ENCODE results near the gene GATA5.

GRCh38 chr20:62458275-62459251 lies 17.2 kb downstream of the GATA5 start:
- TF ChIP-seq CTCF (conservative IDR thresholded peaks at IDR 0.05; ENCODE audit: low read depth, low read length) = no peak
- no peak for TF ChIP-seq EZH2phosphoT487 (IDR thresholded peaks at IDR 0.05; ENCODE audit: borderline replicate concordance, low read length)
